ENCODE results near the gene TTC28.

Gene TTC28

DNA sequence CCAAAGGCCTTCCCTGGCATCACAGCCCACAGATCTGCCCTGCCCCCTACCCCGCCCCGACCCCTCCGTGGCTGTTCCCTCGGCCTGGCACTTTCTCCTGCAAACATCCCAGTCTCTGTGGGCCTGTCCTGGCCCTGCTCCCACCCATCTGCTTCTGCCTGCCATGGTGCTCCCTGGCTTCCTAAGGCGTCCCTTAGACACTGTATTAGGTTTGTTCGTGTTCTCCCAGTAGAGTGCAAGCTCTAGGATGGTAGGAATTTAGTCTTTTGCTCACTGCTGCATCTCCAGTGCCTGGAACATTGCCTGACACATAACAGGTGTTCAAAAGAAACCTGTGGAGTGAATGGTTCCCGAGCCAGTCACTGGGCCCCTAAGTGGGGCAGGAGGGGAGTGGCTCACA is 690.9 kb downstream of the TTC28 start:
- TF ChIP-seq, protein P1, sequence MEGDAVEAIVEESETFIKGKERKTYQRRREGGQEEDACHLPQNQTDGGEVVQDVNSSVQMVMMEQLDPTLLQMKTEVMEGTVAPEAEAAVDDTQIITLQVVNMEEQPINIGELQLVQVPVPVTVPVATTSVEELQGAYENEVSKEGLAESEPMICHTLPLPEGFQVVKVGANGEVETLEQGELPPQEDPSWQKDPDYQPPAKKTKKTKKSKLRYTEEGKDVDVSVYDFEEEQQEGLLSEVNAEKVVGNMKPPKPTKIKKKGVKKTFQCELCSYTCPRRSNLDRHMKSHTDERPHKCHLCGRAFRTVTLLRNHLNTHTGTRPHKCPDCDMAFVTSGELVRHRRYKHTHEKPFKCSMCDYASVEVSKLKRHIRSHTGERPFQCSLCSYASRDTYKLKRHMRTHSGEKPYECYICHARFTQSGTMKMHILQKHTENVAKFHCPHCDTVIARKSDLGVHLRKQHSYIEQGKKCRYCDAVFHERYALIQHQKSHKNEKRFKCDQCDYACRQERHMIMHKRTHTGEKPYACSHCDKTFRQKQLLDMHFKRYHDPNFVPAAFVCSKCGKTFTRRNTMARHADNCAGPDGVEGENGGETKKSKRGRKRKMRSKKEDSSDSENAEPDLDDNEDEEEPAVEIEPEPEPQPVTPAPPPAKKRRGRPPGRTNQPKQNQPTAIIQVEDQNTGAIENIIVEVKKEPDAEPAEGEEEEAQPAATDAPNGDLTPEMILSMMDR (conservative IDR thresholded peaks at IDR 0.05; ENCODE audit: low read length): no peak
- no peak for TF ChIP-seq EZH2phosphoT487 (IDR thresholded peaks at IDR 0.05; ENCODE audit: borderline replicate concordance)
- no peaks in the 10 kb centered on the region for H3K9me2 ChIP-seq (replicated peaks; ENCODE audit: low read depth, low read length)
- H2AFZ ChIP-seq (ENCODE audit: low read length): no peak overlapping the region
- H3K9me3 ChIP-seq (ENCODE audit: insufficient read depth, low read depth, low read length): no peaks in the 10 kb centered on the region
- H3K4me1 ChIP-seq (ENCODE audit: insufficient read depth, low read length, poor library complexity, severe bottlenecking): peaks cover 13% of the 10 kb centered on the region
- H3K36me3 ChIP-seq (ENCODE audit: insufficient read depth, low read length): peaks cover 85% of the 10 kb centered on the region
- no peak overlapping the region for H3K9ac ChIP-seq (ENCODE audit: low read depth, low read length, poor library complexity, severe bottlenecking)
- H4K20me1 ChIP-seq (ENCODE audit: insufficient read depth, low read length, poor library complexity, severe bottlenecking): no peaks in the 10 kb centered on the region
- H3F3A ChIP-seq (ENCODE audit: low read depth): no peaks in the 10 kb centered on the region
- H3K79me2 ChIP-seq (ENCODE audit: insufficient read depth, low read length): no peaks in the 10 kb centered on the region
- no peak overlapping the region for H3K4me2 ChIP-seq (ENCODE audit: low read depth, low read length, poor library complexity, severe bottlenecking)
- no peaks in the 10 kb centered on the region for H3K27me3 ChIP-seq (ENCODE audit: insufficient read depth, low read length, poor library complexity, severe bottlenecking)
- no peak overlapping the region for H3K4me3 ChIP-seq (ENCODE audit: low read length, poor library complexity, severe bottlenecking)

DNA sequence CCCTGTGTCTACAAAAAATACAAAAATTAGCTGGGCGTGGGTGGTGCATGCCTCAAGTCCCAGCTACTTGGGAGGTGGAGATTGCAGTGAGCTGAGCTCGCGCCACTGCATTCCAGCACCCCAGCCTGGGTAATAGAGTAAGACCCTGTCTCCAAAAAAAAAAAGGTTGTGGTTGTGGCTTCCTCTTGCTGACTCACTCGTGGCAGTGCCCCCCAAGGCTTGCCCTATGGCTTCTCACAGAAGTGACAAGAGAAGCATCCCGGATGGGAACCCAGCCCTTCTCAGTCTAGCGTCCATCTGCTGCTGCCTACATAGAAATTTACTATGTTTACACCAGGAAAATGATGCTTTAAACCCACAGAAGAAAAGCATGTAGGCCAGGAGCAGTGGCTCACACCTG is 692.1 kb downstream of the TTC28 start:
- Histone ChIP-seq H3K27me3 (ENCODE audit: insufficient read depth, low read length, poor library complexity, severe bottlenecking) (no peaks in the 10 kb centered on the region), H3K4me1 (ENCODE audit: insufficient read depth, low read length, poor library complexity, severe bottlenecking) (peaks cover 13% of the 10 kb centered on the region), H3K9me3 (ENCODE audit: insufficient read depth, low read depth, low read length) (no peaks in the 10 kb centered on the region), H3K79me2 (ENCODE audit: insufficient read depth, low read length) (no peaks in the 10 kb centered on the region), H3K4me3 (ENCODE audit: low read length, poor library complexity, severe bottlenecking) (no peak overlapping the region), H3K36me3 (ENCODE audit: insufficient read depth, low read length) (peaks cover 85% of the 10 kb centered on the region), H3K4me2 (ENCODE audit: low read depth, low read length, poor library complexity, severe bottlenecking) (peak overlapping the region; percentile 38), H4K20me1 (ENCODE audit: insufficient read depth, low read length, poor library complexity, severe bottlenecking) (no peaks in the 10 kb centered on the region), H3K9ac (ENCODE audit: low read depth, low read length, poor library complexity, severe bottlenecking) (no peak overlapping the region), H3F3A (ENCODE audit: low read depth) (no peaks in the 10 kb centered on the region), H2AFZ (ENCODE audit: low read length) (no peak overlapping the region), H3K9me2 (replicated peaks; ENCODE audit: low read depth, low read length) (no peaks in the 10 kb centered on the region)
- no peak for TF ChIP-seq EZH2phosphoT487 (IDR thresholded peaks at IDR 0.05; ENCODE audit: borderline replicate concordance)
- TF ChIP-seq, protein P1 (conservative IDR thresholded peaks at IDR 0.05; ENCODE audit: low read length): no peak

DNA sequence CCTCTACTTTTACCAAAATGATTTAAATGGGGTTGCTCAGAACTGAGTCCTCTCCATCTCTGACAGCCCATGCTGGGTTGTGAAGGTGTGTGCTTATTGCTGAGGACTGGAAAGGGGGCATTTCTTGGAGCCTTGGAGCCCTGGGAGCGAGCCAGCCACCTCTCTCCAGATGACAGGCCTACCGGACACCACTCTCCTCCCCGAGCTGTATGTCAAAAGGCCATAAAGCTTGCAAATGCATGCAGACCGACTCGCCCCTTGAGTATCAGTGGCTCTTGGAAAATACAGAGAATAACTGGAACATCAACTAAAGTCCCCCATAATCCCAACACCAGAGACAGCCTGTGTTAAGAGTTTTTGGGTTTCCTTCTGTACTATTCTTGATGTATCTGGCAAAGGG is 692.7 kb downstream of the TTC28 start:
- H3K9me2 ChIP-seq (replicated peaks; ENCODE audit: low read depth, low read length): no peaks in the 10 kb centered on the region
- no peak overlapping the region for H3K9ac ChIP-seq (ENCODE audit: low read depth, low read length, poor library complexity, severe bottlenecking)
- no peaks in the 10 kb centered on the region for H3K79me2 ChIP-seq (ENCODE audit: insufficient read depth, low read length)
- H2AFZ ChIP-seq (ENCODE audit: low read length): no peak overlapping the region
- no peaks in the 10 kb centered on the region for H4K20me1 ChIP-seq (ENCODE audit: insufficient read depth, low read length, poor library complexity, severe bottlenecking)
- H3K4me2 ChIP-seq (ENCODE audit: low read depth, low read length, poor library complexity, severe bottlenecking): peak overlapping the region; percentile 38
- no peaks in the 10 kb centered on the region for H3F3A ChIP-seq (ENCODE audit: low read depth)
- peaks cover 85% of the 10 kb centered on the region for H3K36me3 ChIP-seq (ENCODE audit: insufficient read depth, low read length)
- no peaks in the 10 kb centered on the region for H3K27me3 ChIP-seq (ENCODE audit: insufficient read depth, low read length, poor library complexity, severe bottlenecking)
- peaks cover 13% of the 10 kb centered on the region for H3K4me1 ChIP-seq (ENCODE audit: insufficient read depth, low read length, poor library complexity, severe bottlenecking)
- no peaks in the 10 kb centered on the region for H3K9me3 ChIP-seq (ENCODE audit: insufficient read depth, low read depth, low read length)
- TF ChIP-seq, protein P1 (conservative IDR thresholded peaks at IDR 0.05; ENCODE audit: low read length): no peak
- TF ChIP-seq EZH2phosphoT487 (IDR thresholded peaks at IDR 0.05; ENCODE audit: borderline replicate concordance): no peak
- no peak overlapping the region for H3K4me3 ChIP-seq (ENCODE audit: low read length, poor library complexity, severe bottlenecking)

All from Loucy (cell line).